Measurements from ENCODE around the gene ARHGDIA. TPM values are rescaled to one million over a fixed set of nuclear protein-coding genes. Genes with fewer than 3 reads are reported as not detected.
A peak's percentile ranks its signal among the peaks of the same experiment; 100 is the strongest.

The ARHGDIA gene
- total RNA-seq, 1 donor from 2014 or later: 43.3 TPM

GRCh38 chr17:81858170-81858966 lies 12.8 kb downstream of the ARHGDIA start:
- Histone ChIP-seq H3K27me3 (ENCODE audit: control insufficient read depth in 3 of 3, insufficient read depth in 3 of 3, low read length in 3 of 3) (no peaks in the 10 kb centered on the region), H3K9ac (ENCODE audit: low read depth in 1 of 3, low read length in 3 of 3) (peak overlapping the region; percentile 73 to 92 (median 89)), H3K4me3 (ENCODE audit: low read length in 3 of 3) (peak overlapping the region; percentile 39 to 87 (median 80)), H3K36me3 (ENCODE audit: control insufficient read depth in 3 of 3, insufficient read depth in 3 of 3, low read length in 3 of 3) (peaks cover 35 to 38% (median 35%) of the 10 kb centered on the region in 3 donors), H3K27ac (ENCODE audit: low read depth, low read length) (peak overlapping the region; percentile 87), H3K4me1 (ENCODE audit: control insufficient read depth in 3 of 3, insufficient read depth in 3 of 3, low read length in 3 of 3) (peaks cover 49 to 62% (median 52%) of the 10 kb centered on the region in 3 donors), H3K9me3 (ENCODE audit: control insufficient read depth in 3 of 3, low read length in 3 of 3) (no peaks in the 10 kb centered on the region)

DNA sequence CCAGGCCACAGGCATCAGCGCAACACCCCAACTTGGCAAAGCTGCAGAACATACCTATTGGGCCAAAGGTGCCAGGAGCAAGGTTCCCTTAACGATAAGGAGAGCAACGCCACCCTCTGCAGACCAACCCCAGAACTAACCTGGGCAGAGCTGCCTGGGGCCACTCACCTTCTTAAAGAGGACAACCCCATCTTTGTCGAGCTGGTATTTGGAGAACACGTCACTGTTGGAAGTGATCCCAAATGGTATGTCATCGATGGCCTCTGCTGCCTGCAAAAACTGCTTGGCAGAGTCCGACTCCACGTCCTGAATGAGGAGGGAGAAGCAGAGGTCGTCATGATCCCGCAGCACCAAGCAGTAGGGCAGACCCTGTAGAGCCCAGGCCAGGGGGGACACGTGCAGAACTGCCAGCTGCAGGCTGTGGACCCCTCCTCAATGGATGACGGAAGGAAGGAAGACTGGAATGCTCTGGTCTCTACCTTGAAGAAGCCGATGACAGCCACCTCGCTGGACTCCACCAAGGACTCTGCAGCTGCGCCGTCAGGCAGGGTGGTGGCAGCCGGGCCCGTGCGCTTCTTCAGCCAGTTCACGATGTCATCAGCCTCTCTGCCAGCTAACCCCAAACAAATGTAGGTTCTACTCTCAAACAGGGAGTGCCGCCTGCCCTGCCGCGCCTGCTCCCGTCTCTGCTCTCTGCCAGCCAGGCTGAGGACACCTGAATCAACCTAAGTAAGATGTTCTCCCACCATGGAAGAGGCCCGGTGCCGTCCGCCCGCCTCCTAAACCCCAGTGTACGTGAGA lies 16.0 kb downstream of the ARHGDIA start:
- no peaks in the 10 kb centered on the region for H3K27me3 ChIP-seq (ENCODE audit: control insufficient read depth in 3 of 3, insufficient read depth in 3 of 3, low read length in 3 of 3)
- no peaks in the 10 kb centered on the region for H3K9me3 ChIP-seq (ENCODE audit: control insufficient read depth in 3 of 3, low read length in 3 of 3)
- no peak overlapping the region for H3K4me3 ChIP-seq (ENCODE audit: low read length in 3 of 3)
- H3K36me3 ChIP-seq (ENCODE audit: control insufficient read depth in 3 of 3, insufficient read depth in 3 of 3, low read length in 3 of 3): peaks cover 55 to 60% (median 57%) of the 10 kb centered on the region in 3 donors
- peaks cover 30 to 45% (median 37%) of the 10 kb centered on the region in 3 donors for H3K4me1 ChIP-seq (ENCODE audit: control insufficient read depth in 3 of 3, insufficient read depth in 3 of 3, low read length in 3 of 3)
- H3K27ac ChIP-seq (ENCODE audit: low read depth, low read length): no peak overlapping the region
- peak overlapping the region in 1 of 3 donors; percentile 62 for H3K9ac ChIP-seq (ENCODE audit: low read depth in 1 of 3, low read length in 3 of 3)

GRCh38 chr17:81852237-81852636 lies 18.9 kb downstream of the ARHGDIA start:
- Histone ChIP-seq H3K4me1 (ENCODE audit: control insufficient read depth in 3 of 3, insufficient read depth in 3 of 3, low read length in 3 of 3) (peaks cover 7 to 20% (median 13%) of the 10 kb centered on the region in 3 donors), H3K27ac (ENCODE audit: low read depth, low read length) (no peak overlapping the region), H3K9me3 (ENCODE audit: control insufficient read depth in 3 of 3, low read length in 3 of 3) (no peaks in the 10 kb centered on the region), H3K36me3 (ENCODE audit: control insufficient read depth in 3 of 3, insufficient read depth in 3 of 3, low read length in 3 of 3) (peaks cover 42 to 48% (median 44%) of the 10 kb centered on the region in 3 donors), H3K4me3 (ENCODE audit: low read length in 3 of 3) (no peak overlapping the region), H3K27me3 (ENCODE audit: control insufficient read depth in 3 of 3, insufficient read depth in 3 of 3, low read length in 3 of 3) (no peaks in the 10 kb centered on the region), H3K9ac (ENCODE audit: low read depth in 1 of 3, low read length in 3 of 3) (no peak overlapping the region)

DNA sequence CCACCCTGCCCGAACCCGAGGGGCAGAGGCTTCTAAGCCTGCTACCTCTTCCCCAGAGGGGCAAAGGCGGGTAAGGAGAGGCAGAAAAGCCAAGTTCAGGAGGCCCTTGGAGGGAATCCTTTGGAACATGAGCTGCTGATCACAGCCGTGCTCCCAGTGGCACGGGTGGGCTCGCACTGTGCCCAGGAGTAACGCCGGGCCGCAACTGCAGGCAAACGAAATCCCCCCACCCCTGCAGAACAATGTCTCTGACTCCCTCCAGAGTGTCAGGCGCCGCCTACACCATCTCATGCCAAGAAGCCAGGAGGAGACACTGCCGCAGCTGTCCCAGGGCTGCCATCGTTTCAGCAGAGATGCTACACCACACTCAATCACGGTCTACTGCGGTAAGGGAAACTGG lies 19.7 kb downstream of the ARHGDIA start:
- H3K36me3 ChIP-seq (ENCODE audit: control insufficient read depth in 3 of 3, insufficient read depth in 3 of 3, low read length in 3 of 3): peaks cover 49 to 55% (median 51%) of the 10 kb centered on the region in 3 donors
- H3K4me3 ChIP-seq (ENCODE audit: low read length in 3 of 3): no peak overlapping the region
- H3K9ac ChIP-seq (ENCODE audit: low read depth in 1 of 3, low read length in 3 of 3): no peak overlapping the region
- H3K4me1 ChIP-seq (ENCODE audit: control insufficient read depth in 3 of 3, insufficient read depth in 3 of 3, low read length in 3 of 3): peaks cover 7 to 20% (median 13%) of the 10 kb centered on the region in 3 donors
- H3K9me3 ChIP-seq (ENCODE audit: control insufficient read depth in 3 of 3, low read length in 3 of 3): no peaks in the 10 kb centered on the region
- H3K27me3 ChIP-seq (ENCODE audit: control insufficient read depth in 3 of 3, insufficient read depth in 3 of 3, low read length in 3 of 3): no peaks in the 10 kb centered on the region
- H3K27ac ChIP-seq (ENCODE audit: low read depth, low read length): no peak overlapping the region

DNA sequence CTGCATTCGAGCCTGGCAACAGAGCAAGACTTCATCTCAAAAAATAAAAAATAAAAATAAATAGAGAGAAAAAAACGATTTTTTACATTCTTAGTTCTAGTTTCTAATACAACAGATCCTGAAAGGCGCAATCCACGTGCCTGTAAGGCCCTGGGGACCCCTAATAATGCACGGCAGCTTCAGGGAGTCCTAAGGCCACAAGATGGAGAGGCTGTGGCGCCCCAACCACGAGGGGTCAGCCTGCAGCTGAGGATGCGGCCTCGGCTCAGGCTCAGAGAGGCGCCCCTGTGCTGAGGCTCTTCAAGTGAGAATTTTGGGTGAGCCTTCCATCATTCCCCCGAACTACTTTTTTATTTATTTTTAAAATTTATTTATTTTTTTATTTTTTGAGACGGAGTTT lies 21.7 kb downstream of the ARHGDIA start:
- no peak overlapping the region for H3K4me3 ChIP-seq (ENCODE audit: low read length in 3 of 3)
- peaks cover 0 to 4% (median 0%) of the 10 kb centered on the region in 3 donors for H3K4me1 ChIP-seq (ENCODE audit: control insufficient read depth in 3 of 3, insufficient read depth in 3 of 3, low read length in 3 of 3)
- peaks cover 59 to 63% (median 62%) of the 10 kb centered on the region in 3 donors for H3K36me3 ChIP-seq (ENCODE audit: control insufficient read depth in 3 of 3, insufficient read depth in 3 of 3, low read length in 3 of 3)
- H3K9ac ChIP-seq (ENCODE audit: low read depth in 1 of 3, low read length in 3 of 3): no peak overlapping the region
- no peak overlapping the region for H3K27ac ChIP-seq (ENCODE audit: low read depth, low read length)
- no peaks in the 10 kb centered on the region for H3K9me3 ChIP-seq (ENCODE audit: control insufficient read depth in 3 of 3, low read length in 3 of 3)
- no peaks in the 10 kb centered on the region for H3K27me3 ChIP-seq (ENCODE audit: control insufficient read depth in 3 of 3, insufficient read depth in 3 of 3, low read length in 3 of 3)

- Histone ChIP-seq H3K27me3 (ENCODE audit: control insufficient read depth in 3 of 3, insufficient read depth in 3 of 3, low read length in 3 of 3) (no peaks in the 10 kb centered on the region), H3K27ac (ENCODE audit: low read depth, low read length) (no peak overlapping the region), H3K9me3 (ENCODE audit: control insufficient read depth in 3 of 3, low read length in 3 of 3) (no peaks in the 10 kb centered on the region), H3K4me3 (ENCODE audit: low read length in 3 of 3) (no peak overlapping the region), H3K4me1 (ENCODE audit: control insufficient read depth in 3 of 3, insufficient read depth in 3 of 3, low read length in 3 of 3) (peaks cover 9 to 15% (median 13%) of the 10 kb centered on the region in 3 donors), H3K9ac (ENCODE audit: low read depth in 1 of 3, low read length in 3 of 3) (no peak overlapping the region), H3K36me3 (ENCODE audit: control insufficient read depth in 3 of 3, insufficient read depth in 3 of 3, low read length in 3 of 3) (peaks cover 50 to 61% (median 57%) of the 10 kb centered on the region in 3 donors)
These were observed 24.1 kb downstream of the ARHGDIA start for GRCh38 chr17:81846743-81847689.

- peaks cover 41 to 52% (median 48%) of the 10 kb centered on the region in 3 donors for H3K36me3 ChIP-seq (ENCODE audit: control insufficient read depth in 3 of 3, insufficient read depth in 3 of 3, low read length in 3 of 3)
These were observed 25.0 kb downstream of the ARHGDIA start for GRCh38 chr17:81845881-81846742.

DNA sequence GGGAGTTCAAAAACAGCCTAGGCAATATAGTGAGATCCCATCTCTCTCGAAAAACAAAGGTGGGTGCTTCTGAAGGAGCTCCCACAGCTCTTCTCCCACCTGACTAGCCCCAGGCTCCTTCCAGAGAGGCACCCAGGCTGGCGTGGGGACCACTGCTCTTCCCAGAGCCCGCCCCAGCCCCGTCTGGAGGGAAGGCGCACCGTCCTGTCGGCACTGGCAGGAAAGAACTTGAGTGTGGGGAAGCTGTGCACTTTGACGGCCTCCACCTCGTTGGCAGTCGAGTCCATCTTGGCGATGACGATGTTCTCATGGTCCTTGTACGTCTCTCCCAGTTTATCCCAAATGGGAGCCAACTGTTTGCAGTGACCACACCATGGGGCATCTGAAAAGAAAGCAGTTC lies 25.8 kb downstream of the ARHGDIA start:
- Histone ChIP-seq H3K36me3 (ENCODE audit: control insufficient read depth in 3 of 3, insufficient read depth in 3 of 3, low read length in 3 of 3) (peaks cover 40 to 50% (median 48%) of the 10 kb centered on the region in 3 donors), H3K27me3 (ENCODE audit: control insufficient read depth in 3 of 3, insufficient read depth in 3 of 3, low read length in 3 of 3) (no peaks in the 10 kb centered on the region), H3K9ac (ENCODE audit: low read depth in 1 of 3, low read length in 3 of 3) (no peak overlapping the region), H3K4me1 (ENCODE audit: control insufficient read depth in 3 of 3, insufficient read depth in 3 of 3, low read length in 3 of 3) (peaks cover 20 to 31% (median 30%) of the 10 kb centered on the region in 3 donors), H3K9me3 (ENCODE audit: control insufficient read depth in 3 of 3, low read length in 3 of 3) (no peaks in the 10 kb centered on the region), H3K4me3 (ENCODE audit: low read length in 3 of 3) (no peak overlapping the region), H3K27ac (ENCODE audit: low read depth, low read length) (no peak overlapping the region)

More at GRCh38 chr17:81845881-81846742, 25.0 kb downstream of the ARHGDIA start:
- H3K4me1 ChIP-seq (ENCODE audit: control insufficient read depth in 3 of 3, insufficient read depth in 3 of 3, low read length in 3 of 3): peaks cover 16 to 24% (median 22%) of the 10 kb centered on the region in 3 donors
- no peak overlapping the region for H3K4me3 ChIP-seq (ENCODE audit: low read length in 3 of 3)
- no peaks in the 10 kb centered on the region for H3K27me3 ChIP-seq (ENCODE audit: control insufficient read depth in 3 of 3, insufficient read depth in 3 of 3, low read length in 3 of 3)
- H3K9me3 ChIP-seq (ENCODE audit: control insufficient read depth in 3 of 3, low read length in 3 of 3): no peaks in the 10 kb centered on the region
- H3K9ac ChIP-seq (ENCODE audit: low read depth in 1 of 3, low read length in 3 of 3): peak overlapping the region in 1 of 3 donors; percentile 3
- H3K27ac ChIP-seq (ENCODE audit: low read depth, low read length): no peak overlapping the region

All from skeletal muscle tissue (tissue), 4 donors.